Bronchial epithelial cell (primary cell): ENCODE data around the gene NCLN. TPM values are rescaled to one million over a fixed set of nuclear protein-coding genes. Genes with fewer than 3 reads are reported as not detected.

Experiments
- DNase-seq: peaks from one replicate; pipeline ENCODE4 v3.0.0-alpha.2; 2010; ENCODE audit warnings: low read depth
- FAIRE-seq: peaks from 2 replicates; lab custom pipeline; 2011; peaks lifted over from hg19 to GRCh38; lab: Jason Lieb, UNC
- H3K27me3 ChIP-seq: 2 replicates; pipeline ENCODE4 v1.5.1; 2011; ENCODE audit warnings: low read length; ENCODE audit not compliant: control insufficient read depth, insufficient read depth
- H3K36me3 ChIP-seq: 2 replicates; pipeline ENCODE4 v1.5.1; 2011; ENCODE audit warnings: low read length; ENCODE audit not compliant: control insufficient read depth, insufficient read depth
- H3K4me3 ChIP-seq: 2 replicates; pipeline ENCODE4 v1.5.1; 2011; ENCODE audit warnings: mild to moderate bottlenecking, low read depth, low read length, control low read depth
- CTCF ChIP-seq: IDR thresholded peaks from 2 replicates; pipeline ENCODE4 v1.5.1; 2011; ENCODE audit warnings: mild to moderate bottlenecking, moderate library complexity, low read length, control low read depth, inconsistent platforms; ENCODE audit not compliant: insufficient read depth, severe bottlenecking
- total RNA-seq: library from RNA; depleted of rRNA; stranded (reverse); fragments of >200 nt; gene quantifications from 2 replicates; pipeline ENCODE4 v1.2.1, GENCODE V29; 2014

Gene NCLN
- total RNA-seq, 1 donor from 2014 or later: 41.6 TPM

DNA sequence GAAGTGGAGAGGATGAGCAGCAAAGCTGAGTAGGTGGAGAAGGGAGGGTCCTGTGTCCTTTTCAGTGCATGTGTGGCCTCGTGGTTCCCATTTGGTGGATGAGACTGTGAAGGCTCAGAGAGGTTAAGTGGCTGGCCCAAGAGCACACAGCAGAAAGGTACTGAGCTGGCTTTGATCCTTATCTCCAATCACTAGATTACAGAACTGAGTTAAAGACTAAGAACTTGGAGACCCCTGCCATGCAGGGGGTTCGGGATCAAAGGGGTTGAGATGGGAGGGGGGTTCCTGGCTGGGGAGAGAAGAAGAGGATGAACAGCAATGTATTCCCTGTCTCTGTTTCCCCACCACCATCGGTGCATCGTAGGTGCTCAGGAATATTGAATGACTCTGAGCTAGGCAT lies 50.5 kb downstream of the NCLN start:
- Histone ChIP-seq H3K36me3 (no peaks in the 10 kb centered on the region), H3K27me3 (no peaks in the 10 kb centered on the region), H3K4me3 (no peak overlapping the region)
- no peak for FAIRE-seq
- no peak for DNase-seq
- TF ChIP-seq CTCF: no peak

- no peaks in the 10 kb centered on the region for H3K27me3 ChIP-seq
- no peak for FAIRE-seq
- no peaks in the 10 kb centered on the region for H3K36me3 ChIP-seq
- H3K4me3 ChIP-seq: no peak overlapping the region
- no peak for TF ChIP-seq CTCF
- no peak for DNase-seq
Measured at GRCh38 chr19:3238066-3238561, 52.4 kb downstream of the NCLN start.

DNA sequence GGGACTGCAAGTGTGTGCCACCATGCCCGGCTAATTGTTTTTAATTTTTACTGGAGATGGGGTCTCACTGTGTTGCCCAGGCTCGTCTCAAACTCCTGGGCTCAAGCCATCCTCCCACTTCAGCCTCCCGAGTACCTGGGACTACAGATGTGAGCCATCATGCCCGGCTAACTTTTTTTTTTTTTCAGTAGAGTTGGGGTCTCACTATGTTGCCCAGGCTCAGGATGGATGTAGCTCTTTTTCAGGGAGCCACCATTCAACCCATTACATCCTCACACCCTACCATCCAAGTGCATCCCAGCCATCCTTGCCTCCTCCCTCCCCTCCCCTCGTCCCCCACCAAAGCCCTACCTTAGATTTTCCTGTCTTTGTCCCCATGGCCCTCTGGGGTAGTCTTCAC lies 53.6 kb downstream of the NCLN start:
- no peak for FAIRE-seq
- TF ChIP-seq CTCF: no peak

GRCh38 chr19:3243819-3244700 lies 58.3 kb downstream of the NCLN start:
- no peak for TF ChIP-seq CTCF
- DNase-seq (peak; percentile 47), FAIRE-seq (peak; percentile 100)
- Histone ChIP-seq H3K4me3 (no peak overlapping the region), H3K36me3 (no peaks in the 10 kb centered on the region), H3K27me3 (no peaks in the 10 kb centered on the region)

More for the DNA sequence above, 53.6 kb downstream of the NCLN start:
- Histone ChIP-seq H3K36me3 (no peaks in the 10 kb centered on the region), H3K4me3 (no peak overlapping the region), H3K27me3 (no peaks in the 10 kb centered on the region)
- DNase-seq: no peak

DNA sequence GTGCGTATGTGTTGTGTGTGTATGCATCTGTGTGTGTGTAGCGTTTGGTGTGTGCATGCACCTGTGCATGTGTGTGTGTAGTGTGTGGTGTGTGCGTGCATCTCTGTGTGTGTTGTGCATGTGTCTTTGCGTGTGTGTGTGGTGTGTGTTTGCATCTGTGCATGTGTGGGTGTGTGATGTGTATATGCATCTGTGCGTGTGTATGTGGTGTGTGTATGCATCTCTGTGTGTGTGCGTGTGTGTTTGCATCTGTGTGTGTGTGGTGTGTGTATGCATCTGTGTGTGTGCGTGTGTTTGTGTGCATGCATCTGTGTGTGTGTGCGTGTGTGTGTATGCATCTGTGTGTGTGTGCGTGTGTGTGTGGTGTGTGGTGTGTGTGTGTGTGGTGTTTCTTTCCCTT lies 59.3 kb downstream of the NCLN start:
- FAIRE-seq (no peak), DNase-seq (no peak)
- H3K27me3 ChIP-seq: no peaks in the 10 kb centered on the region

More for the DNA sequence above, 59.3 kb downstream of the NCLN start:
- TF ChIP-seq CTCF: no peak
- H3K36me3 ChIP-seq: no peaks in the 10 kb centered on the region
- H3K4me3 ChIP-seq: no peak overlapping the region
